HCT116 (cell line): ENCODE measurements around the gene TM9SF4. TPM values are rescaled to one million over a fixed set of nuclear protein-coding genes. Genes with fewer than 3 reads are reported as not detected.

ENCODE experiments used
- ATAC-seq: fragments of 200-7000 bp; cut with Tn5 transposase; 2 replicates; pipeline ENCODE4 v1.9.1; 2020; ENCODE audit warnings: mild to moderate bottlenecking, moderate library complexity
- BruUV-seq: library from RNA; stranded (reverse); fragments of 400-500 nt; replicated peaks from 2 replicates; lab custom pipeline; 2021; lab: Mats Ljungman, UMichigan
- CTCF ChIA-PET: fragments of 300-600 bp; sonication (Branson Sonifier 250); formaldehyde crosslinking; loops from one replicate; lab custom pipeline; 2021; ENCODE audit warnings: antibody characterized with exemption; lab: Charles Lee
- POLR2A ChIA-PET: fragments of 300-600, 350-600 bp; sonication (Branson Sonifier 250); formaldehyde crosslinking; loops from one replicate; lab custom pipeline; 2021; ENCODE audit warnings: antibody characterized with exemption; lab: Charles Lee
- RAD21 ChIA-PET, 2 experiments: fragments of 300-600 bp; sonication (Branson Sonifier 250); formaldehyde crosslinking; loops; one replicate each; lab custom pipeline; 2023; ENCODE audit warnings: low total read pairs in 2 of 2; ENCODE audit not compliant: uncharacterized antibody in 2 of 2, unreplicated experiment in 2 of 2, low non-redundant PET in 1 of 2; lab: Charles Lee
- DNase-seq: peaks from one replicate; pipeline ENCODE4 v3.0.0-alpha.2; 2010; ENCODE audit warnings: low read depth, low spot score
- H2AFZ ChIP-seq: fragments of 200-600 bp; shearing (Covaris generic), sonication (generic); 2 replicates; pipeline ENCODE4 v1.6.1; 2017; ENCODE audit warnings: low read depth, mixed run types, mixed read lengths, antibody characterized with exemption, low read length; ENCODE audit not compliant: poor library complexity, severe bottlenecking
- H3K27ac ChIP-seq: 2 replicates; pipeline ENCODE4 v1.5.1; 2012; ENCODE audit warnings: low read depth, low read length
- H3K27me3 ChIP-seq: fragments of 200-600 bp; sonication (generic); 2 replicates; pipeline ENCODE4 v1.6.1; 2016; ENCODE audit warnings: mixed run types, low read length, mixed read lengths; ENCODE audit not compliant: insufficient read depth
- H3K36me3 ChIP-seq, 2 experiments: fragments of 200-500 bp in 1 of 2; fragments of 200-600 bp in 1 of 2; sonication (Bioruptor generic) in 1 of 2; sonication (generic) in 1 of 2; 2 replicates each; pipeline versions ENCODE4 v1.5.1 to v1.6.1; 2014 to 2016; ENCODE audit warnings: low read length in 2 of 2, inconsistent platforms in 1 of 2, mixed read lengths in 1 of 2, mixed run types in 1 of 2; ENCODE audit not compliant: insufficient read depth in 2 of 2, control insufficient read depth in 1 of 2
- H3K4me1 ChIP-seq, 2 experiments: fragments of 200-600 bp in 1 of 2; sonication (generic) in 1 of 2; 2 replicates each; pipeline versions ENCODE4 v1.5.1 to v1.6.1; 2012 to 2017; ENCODE audit warnings: low read length in 2 of 2, inconsistent platforms in 1 of 2, mild to moderate bottlenecking in 1 of 2, mixed read lengths in 1 of 2, mixed run types in 1 of 2, moderate library complexity in 1 of 2; ENCODE audit not compliant: insufficient read depth in 2 of 2, control insufficient read depth in 1 of 2
- H3K4me2 ChIP-seq: fragments of 200-600 bp; sonication (generic); 2 replicates; pipeline ENCODE4 v1.6.1; 2017; ENCODE audit warnings: mixed run types, low read length, mixed read lengths
- H3K4me3 ChIP-seq, 2 experiments: fragments of 200-600 bp in 1 of 2; sonication (generic) in 1 of 2; replicated peaks in 1 of 2; 2 replicates each; pipeline ENCODE4 v1.5.1; 2011 to 2016; ENCODE audit warnings: low read length in 2 of 2, control low read depth in 1 of 2, low read depth in 1 of 2, mild to moderate bottlenecking in 1 of 2, mixed read lengths in 1 of 2, mixed run types in 1 of 2
- H3K79me2 ChIP-seq: fragments of 200-600 bp; sonication (generic); 2 replicates; pipeline ENCODE4 v1.6.1; 2017; ENCODE audit warnings: mild to moderate bottlenecking, mixed run types, low read length, moderate library complexity, mixed read lengths; ENCODE audit not compliant: insufficient read depth
- H3K9ac ChIP-seq: fragments of 200-600 bp; sonication (generic); 2 replicates; pipeline ENCODE4 v1.6.1; 2016; ENCODE audit warnings: low read length, mixed read lengths
- H3K9me2 ChIP-seq: fragments of 200-600 bp; sonication (generic), shearing (Covaris generic); 2 replicates; pipeline ENCODE4 v1.6.1; 2017; ENCODE audit warnings: mixed run types, mild to moderate bottlenecking, moderate library complexity; ENCODE audit not compliant: insufficient read depth
- H3K9me3 ChIP-seq, 2 experiments: fragments of 200-500 bp in 1 of 2; fragments of 200-600 bp in 1 of 2; sonication (Bioruptor generic) in 1 of 2; sonication (generic) in 1 of 2; 2 replicates each; pipeline ENCODE4 v1.6.1; 2014 to 2017; ENCODE audit warnings: low read length in 2 of 2, mixed read lengths in 2 of 2, inconsistent platforms in 1 of 2, low read depth in 1 of 2, mild to moderate bottlenecking in 1 of 2, mixed run types in 1 of 2, moderate library complexity in 1 of 2; ENCODE audit not compliant: control insufficient read depth in 1 of 2, insufficient read depth in 1 of 2
- H4K20me1 ChIP-seq: fragments of 200-600 bp; sonication (generic), shearing (Covaris generic); 2 replicates; pipeline ENCODE4 v1.6.1; 2017; ENCODE audit warnings: mixed run types, mild to moderate bottlenecking, moderate library complexity; ENCODE audit not compliant: insufficient read depth
- ATF3 ChIP-seq: IDR thresholded peaks from 2 replicates; pipeline ENCODE4 v1.6.1; 2012
- CBX3 ChIP-seq: IDR thresholded peaks from 2 replicates; pipeline ENCODE4 v1.6.1; 2012; ENCODE audit warnings: low read depth
- EZH2 ChIP-seq: fragments of 200-600 bp; sonication (generic); IDR thresholded peaks from 2 replicates; pipeline ENCODE4 v1.6.1; 2017; ENCODE audit warnings: antibody characterized with exemption, mixed run types
- EZH2phosphoT487 ChIP-seq: fragments of 200-600 bp; IDR thresholded peaks from 2 replicates; pipeline ENCODE4 v1.6.1; 2018; ENCODE audit warnings: antibody characterized with exemption, borderline replicate concordance
- FOSL1 ChIP-seq: IDR thresholded peaks from 2 replicates; pipeline ENCODE4 v1.6.1; 2012; ENCODE audit warnings: low read depth
- RAD21 ChIP-seq: IDR thresholded peaks from 2 replicates; pipeline ENCODE4 v1.6.1; 2012; ENCODE audit warnings: low read depth, mild to moderate bottlenecking
- REST ChIP-seq: IDR thresholded peaks from 2 replicates; pipeline ENCODE4 v1.6.1; 2012; ENCODE audit warnings: low read depth
- SRF ChIP-seq: IDR thresholded peaks from 2 replicates; pipeline ENCODE4 v1.6.1; 2012; ENCODE audit warnings: low read depth
- TCF7L2 ChIP-seq: IDR thresholded peaks from 2 replicates; pipeline ENCODE4 v1.7.0; 2011; ENCODE audit warnings: borderline replicate concordance, inconsistent platforms; ENCODE audit not compliant: insufficient read depth, insufficient read length; ENCODE audit errors: extremely low read depth
- ZBTB33 ChIP-seq: IDR thresholded peaks from 2 replicates; pipeline ENCODE4 v1.6.1; 2011; ENCODE audit warnings: mild to moderate bottlenecking, low read length, moderate library complexity; ENCODE audit not compliant: insufficient replicate concordance; ENCODE audit errors: extremely low read depth
- ZFX ChIP-seq: fragments of 450-650 bp; IDR thresholded peaks from 2 replicates; pipeline ENCODE4 v1.6.1; 2017
- ZNF274 ChIP-seq: fragments of 200-500 bp; sonication (Bioruptor generic); IDR thresholded peaks from 2 replicates; pipeline ENCODE4 v1.6.1; 2014; ENCODE audit warnings: mild to moderate bottlenecking, low read depth, low read length, inconsistent platforms
- intact Hi-C: fragments of 100-400 bp; cut with micrococcal nuclease; formaldehyde crosslinking; loops from 2 replicates; pipeline ENCODE4 v1.10.0; 2022
- total RNA-seq: library from RNA; stranded (reverse); gene quantifications from one replicate; pipeline ENCODE4 v1.2.1, GENCODE V29; 2021; ENCODE audit not compliant: unreplicated experiment

Gene TM9SF4
- total RNA-seq, 1 experiment from 2014 or later, result 51.2 TPM

- Histone ChIP-seq H3K4me1 (no peaks in the 10 kb centered on the region), H3K9me2 (no peaks in the 10 kb centered on the region), H3K79me2 (peaks cover 6% of the 10 kb centered on the region), H3K4me2 (no peak overlapping the region), H3K9ac (no peak overlapping the region), H3K9me3 (no peaks in the 10 kb centered on the region), H3K4me3 (no peak overlapping the region), H3K27me3 (no peaks in the 10 kb centered on the region), H3K36me3 (peaks cover 48 to 56% of the 10 kb centered on the region in 2 experiments; a peak in 3 of 4 replicates), H4K20me1 (no peaks in the 10 kb centered on the region), H2AFZ (no peak overlapping the region), H3K27ac (no peak overlapping the region)
- DNase-seq, result no peak
- ChIA-PET RAD21 (no interaction called here), POLR2A (no interaction called here), CTCF (no interaction called here)
- TF ChIP-seq TCF7L2 (no peak), FOSL1 (no peak), ZFX (no peak), RAD21 (no peak), ATF3 (no peak), ZNF274 (no peak), SRF (no peak), ZBTB33 (no peak), EZH2 (no peak), EZH2phosphoT487 (no peak), CBX3 (no peak), REST (no peak)
- no TSS peak for BruUV-seq
- intact Hi-C loops, result no loop called here
- no peak for ATAC-seq
Measured at GRCh38 chr20:32141465-32141980, 32.0 kb downstream of the TM9SF4 start.
